Stimulated activated CD4-positive, alpha-beta T cell treated with anti-CD3 and anti-CD28 coated beads, Interleukin-12 subunit alpha, Interleukin-12 subunit beta, amount 100 ng/mL, for 24 hours (primary cell): ENCODE data around the gene ACOX1.
"Not testable (repeated sequence)": the region's sequence is repeated elsewhere in the genome, so short reads cannot be mapped to it uniquely, and the experiment has no call there.

Source experiments
- DNase-seq, 2 experiments: peaks; one replicate each; pipeline ENCODE4 v3.0.0-alpha.2; 2020; ENCODE audit warnings: low read depth in 2 of 2

The ACOX1 gene

GRCh38 chr17:75981019-75981615, 2.2 kb upstream of the ACOX1 start:
- DNase-seq: no peak

- DNase-seq: no peak
Measured at GRCh38 chr17:75980188-75981018, 1.4 kb upstream of the ACOX1 start.

GRCh38 chr17:75979705-75980187, 780 bp upstream of the ACOX1 start:
- DNase-seq: no peak

GRCh38 chr17:75976175-75976848, 2.7 kb downstream of the ACOX1 start:
- DNase-seq: no peak

GRCh38 chr17:75975757-75976174, 3.2 kb downstream of the ACOX1 start:
- DNase-seq: no peak

- DNase-seq: not testable (repeated sequence)
Measured at GRCh38 chr17:75975187-75975586, 3.8 kb downstream of the ACOX1 start.

- DNase-seq: no peak
Measured at GRCh38 chr17:75970626-75971025, 8.3 kb downstream of the ACOX1 start.

GRCh38 chr17:75970011-75970523, 8.9 kb downstream of the ACOX1 start:
- DNase-seq: no peak

- not testable (repeated sequence) for DNase-seq
Measured at GRCh38 chr17:75969044-75969443, 9.9 kb downstream of the ACOX1 start.

GRCh38 chr17:75965468-75965867, 13.5 kb downstream of the ACOX1 start:
- DNase-seq: no peak

GRCh38 chr17:75959839-75960511, 19.0 kb downstream of the ACOX1 start:
- no peak for DNase-seq

GRCh38 chr17:75959051-75959838, 19.7 kb downstream of the ACOX1 start:
- no peak for DNase-seq

- DNase-seq: no peak
Measured at GRCh38 chr17:75950855-75951554, 28.0 kb downstream of the ACOX1 start.

- DNase-seq: no peak
Measured at GRCh38 chr17:75950421-75950820, 28.5 kb downstream of the ACOX1 start.

GRCh38 chr17:75945211-75945610, 33.8 kb downstream of the ACOX1 start:
- DNase-seq: no peak

GRCh38 chr17:75943491-75943890, 35.5 kb downstream of the ACOX1 start:
- no peak for DNase-seq

- no peak for DNase-seq
Measured at GRCh38 chr17:75942473-75942872, 36.5 kb downstream of the ACOX1 start.

GRCh38 chr17:75941442-75941819, 37.5 kb downstream of the ACOX1 start:
- no peak for DNase-seq

- peak; percentile 84 for DNase-seq
Measured at GRCh38 chr17:75940727-75941441, 38.1 kb downstream of the ACOX1 start, which contains the start of gene FBF1. Gene FBF1, minus strand, starts transcription at chr17:75941042. Its CDS starts 2,893 bp downstream, at chr17:75938149.

- no peak for DNase-seq
Measured at GRCh38 chr17:75937652-75938051, 41.3 kb downstream of the ACOX1 start.
